ENCODE results near the gene CALML6.

The CALML6 gene

DNA sequence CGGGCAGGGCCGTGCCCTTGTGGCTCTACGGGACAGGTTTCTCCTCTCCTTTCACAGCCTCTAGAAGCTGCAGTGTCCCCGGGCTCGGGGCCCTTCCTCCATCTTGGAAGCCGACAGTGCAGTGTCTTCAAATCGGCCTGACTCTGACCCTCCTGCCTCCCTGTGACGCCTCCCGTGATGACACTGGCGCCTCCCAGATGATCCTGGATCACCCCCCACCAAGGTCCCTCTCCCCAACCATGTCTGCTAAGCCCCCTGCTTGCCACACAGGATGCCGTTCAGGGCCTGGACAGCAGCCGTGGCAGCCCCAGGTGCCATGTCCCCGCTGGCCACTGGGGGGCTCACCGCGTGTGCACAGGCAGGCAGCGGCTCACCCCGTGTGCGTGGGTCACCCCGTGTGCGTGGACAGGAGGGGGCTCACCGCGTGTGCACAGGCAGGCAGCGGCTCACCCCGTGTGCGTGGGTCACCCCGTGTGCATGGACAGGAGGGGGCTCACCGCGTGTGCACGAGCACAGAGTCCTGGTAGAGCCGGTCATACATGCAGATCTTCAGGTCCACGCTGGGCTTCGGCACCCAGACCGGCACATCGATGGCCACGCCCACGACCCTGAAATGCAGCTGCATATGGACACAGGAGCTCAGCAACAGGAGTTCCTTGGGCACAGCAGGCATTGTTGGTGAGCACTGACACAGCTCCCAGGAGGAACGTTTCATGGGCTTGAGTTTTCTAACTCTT, 28.9 kb downstream of the CALML6 start:
- peak; percentile 50 to 58 for DNase-seq

DNA sequence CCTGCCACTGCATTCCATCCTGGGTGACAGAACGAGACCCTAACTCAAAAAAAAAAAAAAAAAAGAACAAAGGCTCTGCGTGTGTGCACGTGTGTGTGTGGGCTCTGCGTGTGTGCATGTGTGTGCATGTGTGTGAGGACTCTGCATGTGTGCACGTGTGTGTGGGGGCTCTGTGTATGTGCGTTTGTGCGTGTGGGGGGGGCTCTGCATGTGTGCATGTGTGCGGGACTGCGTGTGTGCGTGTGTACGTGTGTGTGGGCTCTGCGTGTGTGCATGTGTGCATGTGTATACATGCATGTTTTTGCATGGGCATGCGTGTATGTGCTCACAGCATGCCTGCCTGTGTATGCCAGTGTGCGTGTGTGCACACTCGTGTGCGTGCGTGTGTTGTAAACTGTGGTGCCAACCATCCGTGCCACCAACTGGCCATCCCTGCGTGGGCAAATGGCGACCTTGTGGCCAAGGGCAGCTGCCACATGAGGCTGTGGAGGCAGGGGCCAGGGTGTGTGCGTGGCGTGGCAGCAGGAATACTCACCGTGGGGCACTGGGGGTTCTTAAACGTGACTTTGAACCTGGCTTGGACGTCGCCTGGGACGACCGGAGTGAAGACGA, 30.8 kb downstream of the CALML6 start:
- DNase-seq, result no peak

DNA sequence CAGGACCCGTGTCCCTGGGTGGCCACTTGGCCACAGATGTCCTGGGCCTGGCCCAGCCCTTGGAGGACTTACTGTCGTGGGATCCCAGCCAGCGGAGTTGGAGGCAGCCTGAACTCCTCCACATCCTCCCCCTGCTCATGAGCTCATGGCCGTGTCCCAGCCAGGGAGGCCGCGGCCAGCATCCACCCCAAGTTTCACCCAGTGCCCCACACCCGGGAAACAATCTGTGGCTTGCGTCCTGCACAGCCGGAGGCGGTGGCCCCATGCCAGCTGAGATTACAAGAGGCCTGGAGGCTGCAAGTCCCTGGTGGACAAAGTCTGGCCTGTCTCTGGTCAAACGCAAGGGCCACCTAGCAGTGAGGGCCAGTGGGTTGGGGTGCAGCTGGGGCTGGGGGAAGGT, 31.5 kb downstream of the CALML6 start:
- no peak for DNase-seq

DNA sequence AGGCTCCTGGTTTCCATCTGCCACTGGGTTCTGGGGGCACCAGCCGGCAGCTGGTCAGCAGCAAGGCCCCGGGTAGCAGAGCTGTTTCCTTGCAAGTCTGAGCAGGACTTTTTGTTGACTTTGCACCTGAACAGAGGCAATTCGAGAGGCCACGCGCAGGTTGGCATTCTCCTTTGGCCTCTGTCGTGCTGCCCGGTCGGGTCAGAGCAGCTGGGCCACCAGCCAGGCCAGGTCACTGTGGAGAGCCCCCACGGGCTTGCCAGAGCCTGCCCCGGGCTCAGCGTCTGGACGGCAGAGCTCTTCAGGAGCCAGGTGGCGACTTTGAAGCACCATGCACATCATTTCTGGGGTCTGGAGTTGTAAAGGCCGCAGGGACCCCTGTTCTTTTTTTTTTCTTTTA, 32.4 kb downstream of the CALML6 start:
- no peak for DNase-seq

DNA sequence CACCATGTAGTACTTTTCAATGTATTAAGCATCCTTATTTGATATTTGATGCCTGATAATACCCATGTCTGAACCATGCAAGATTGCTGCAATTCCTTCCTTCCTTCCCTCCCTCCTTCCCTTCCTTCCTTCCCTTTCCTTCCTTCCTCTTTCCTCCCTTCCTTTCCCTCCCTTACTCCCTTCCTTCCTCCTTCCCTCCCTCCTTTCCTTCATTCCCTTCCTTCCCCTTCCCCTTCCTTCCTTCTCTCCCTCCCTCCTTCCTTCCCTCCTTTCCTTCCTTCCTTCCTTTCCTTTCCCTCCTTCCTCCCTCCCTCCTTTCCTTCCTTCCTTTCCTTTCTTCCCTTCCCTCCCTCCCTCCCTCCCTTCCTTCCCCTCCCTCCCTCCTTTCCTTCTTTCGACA, 33.7 kb downstream of the CALML6 start:
- DNase-seq, result no peak

DNA sequence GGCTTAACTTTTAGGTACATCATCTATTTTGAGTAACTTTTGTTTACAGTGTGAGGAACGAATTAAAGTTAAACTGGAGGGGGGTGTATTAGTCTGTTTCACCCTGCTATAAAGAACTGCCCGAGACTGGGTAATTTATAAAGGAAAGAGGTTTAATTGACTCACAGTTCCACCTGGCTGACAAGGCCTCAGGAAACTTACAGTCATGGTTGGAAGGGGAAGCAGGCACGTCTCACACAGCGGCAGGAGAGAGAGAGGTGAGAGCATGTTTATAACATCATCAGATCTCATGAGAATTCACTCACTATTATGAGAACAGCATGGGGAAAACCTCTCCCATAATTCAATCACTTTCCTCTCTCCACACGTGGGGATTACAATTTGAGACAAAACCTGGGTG, 35.9 kb downstream of the CALML6 start:
- DNase-seq, result no peak

DNA sequence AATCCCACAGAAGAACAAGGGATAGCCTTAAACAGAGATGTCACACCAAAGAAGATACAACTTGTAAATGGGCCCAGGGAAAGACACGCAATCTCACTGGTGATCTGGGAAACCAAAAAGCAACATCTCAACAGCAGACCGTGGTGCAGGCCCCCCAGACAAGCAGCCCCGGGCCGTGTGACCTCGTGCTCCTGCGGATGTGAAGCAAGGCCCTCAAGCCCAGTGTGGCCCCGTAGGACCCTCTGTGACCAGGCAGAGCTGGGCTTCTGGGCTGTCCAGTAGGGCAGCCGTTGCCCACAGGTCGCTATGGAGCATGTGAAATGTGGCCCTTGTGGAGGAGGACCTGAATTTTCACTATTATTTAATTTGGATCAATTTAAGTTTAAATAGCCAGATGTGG, 39.0 kb downstream of the CALML6 start:
- DNase-seq, result no peak

DNA sequence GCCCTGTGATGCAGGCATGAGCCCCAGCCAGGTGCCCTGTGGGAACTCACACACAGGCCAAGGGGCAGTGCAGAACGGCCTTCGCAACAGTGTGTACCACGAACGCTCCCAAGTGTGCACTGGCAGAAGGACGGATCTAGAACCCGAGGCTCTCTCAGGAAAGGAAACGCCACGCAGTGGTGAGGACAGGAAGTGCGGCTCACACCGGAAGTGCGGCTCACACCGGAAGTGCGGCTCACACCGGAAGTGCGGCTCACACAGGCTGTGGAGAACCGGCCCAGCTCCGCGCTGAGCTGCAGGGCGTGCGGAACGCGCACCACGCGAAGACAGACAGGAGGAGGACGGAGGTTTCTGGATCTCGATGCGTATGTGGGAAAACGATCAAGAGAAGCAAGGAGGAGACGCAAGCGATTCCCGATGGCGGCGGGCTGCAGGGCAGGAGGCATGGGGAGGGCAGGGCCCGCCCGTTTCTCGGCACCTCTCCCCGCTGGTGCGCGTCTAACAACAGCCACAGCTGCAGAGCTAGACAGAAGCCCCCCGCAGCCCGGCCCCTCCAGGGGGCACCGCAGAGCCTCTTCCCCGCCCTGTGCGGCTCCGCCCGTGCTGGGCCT, 39.9 kb downstream of the CALML6 start:
- peak; percentile 26 to 36 for DNase-seq

DNA sequence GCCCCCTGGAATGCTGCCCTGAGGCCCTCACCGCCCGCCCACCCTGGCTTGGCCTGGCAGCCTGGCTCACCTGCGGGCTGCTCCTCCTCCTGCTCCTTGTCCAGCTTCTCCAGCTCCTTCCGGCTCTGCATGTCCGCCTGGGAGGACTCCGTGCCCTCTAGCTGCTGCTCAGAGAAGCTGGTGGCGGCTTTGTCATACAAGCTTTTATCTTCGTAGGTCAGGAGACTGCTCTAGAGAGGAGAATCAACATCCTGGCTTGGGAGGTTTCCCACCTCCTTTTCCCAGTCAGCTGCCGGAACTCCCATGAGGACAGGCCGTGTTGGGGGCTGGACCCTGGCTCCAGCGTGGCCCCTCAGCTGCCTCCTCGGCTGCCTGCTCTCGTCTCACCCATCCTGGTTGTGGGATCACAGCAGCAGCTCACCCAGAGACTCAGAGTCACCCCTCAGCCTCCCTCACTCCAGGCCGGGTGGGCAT, 40.6 kb downstream of the CALML6 start:
- DNase-seq, result no peak

DNA sequence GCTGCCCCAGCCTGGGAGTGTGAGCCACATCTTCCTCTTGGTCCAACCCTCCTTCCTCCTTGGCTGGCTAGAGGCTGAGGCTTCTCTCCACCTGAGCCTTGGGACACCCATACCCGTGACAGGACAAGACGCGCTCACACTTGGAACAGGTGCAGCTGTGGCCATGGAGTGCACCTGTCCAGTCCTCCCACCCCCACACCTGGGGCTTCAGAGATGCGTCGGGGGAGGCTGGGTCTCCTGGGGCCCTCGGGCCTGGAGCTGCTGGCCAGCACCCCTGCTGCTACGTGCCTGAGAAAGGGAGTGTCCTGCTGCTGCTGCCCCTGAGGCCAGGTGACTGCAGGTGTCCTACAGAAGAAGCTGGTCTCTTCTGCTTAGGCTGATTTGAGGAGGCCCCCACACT, 41.0 kb downstream of the CALML6 start:
- no peak for DNase-seq

DNA sequence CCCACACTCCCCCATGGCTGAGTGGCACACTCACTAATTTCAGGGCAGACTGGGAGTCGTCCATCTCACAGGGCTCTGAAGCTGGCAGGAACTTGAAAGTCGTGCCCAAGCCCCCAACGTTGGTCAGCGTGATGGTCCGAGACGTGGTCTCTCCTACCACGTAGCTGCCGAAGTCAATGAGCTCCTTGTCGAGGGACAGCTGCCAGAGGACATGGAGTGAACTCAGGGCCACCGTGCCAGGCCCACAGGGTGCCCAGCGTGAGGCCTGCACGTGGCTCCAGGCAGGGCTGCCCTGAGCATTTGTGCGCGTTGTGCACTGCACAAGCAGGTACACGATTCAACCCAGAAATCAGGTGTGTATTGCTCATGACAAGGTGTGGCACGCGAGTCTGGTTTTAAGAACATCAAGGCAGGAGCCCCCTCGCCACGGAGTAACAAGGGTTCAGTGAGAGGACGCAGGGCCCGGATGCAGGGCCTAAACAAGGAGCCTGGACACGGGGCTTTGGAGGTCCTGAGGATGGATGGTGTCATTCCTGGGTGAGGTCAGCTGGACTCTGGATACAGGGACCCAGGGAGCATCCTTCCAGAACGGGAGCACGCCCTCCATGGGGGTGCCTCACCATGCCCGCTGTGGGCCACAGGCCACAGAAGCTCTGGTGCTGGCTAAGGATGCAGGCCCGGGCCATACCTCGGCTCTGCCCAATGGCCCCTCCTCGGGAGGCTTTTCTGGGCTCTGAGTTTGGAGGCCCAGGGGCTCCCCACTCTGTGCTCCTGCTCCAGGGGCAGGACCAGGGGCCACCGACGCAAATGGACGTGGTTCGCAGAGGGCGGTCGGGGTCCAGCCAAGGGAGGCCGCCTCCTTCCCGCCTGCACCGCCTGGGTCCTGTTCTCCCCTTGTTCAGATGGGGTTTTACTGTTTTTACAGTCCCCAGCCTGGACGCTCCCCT, 41.8 kb downstream of the CALML6 start:
- no peak for DNase-seq

DNA sequence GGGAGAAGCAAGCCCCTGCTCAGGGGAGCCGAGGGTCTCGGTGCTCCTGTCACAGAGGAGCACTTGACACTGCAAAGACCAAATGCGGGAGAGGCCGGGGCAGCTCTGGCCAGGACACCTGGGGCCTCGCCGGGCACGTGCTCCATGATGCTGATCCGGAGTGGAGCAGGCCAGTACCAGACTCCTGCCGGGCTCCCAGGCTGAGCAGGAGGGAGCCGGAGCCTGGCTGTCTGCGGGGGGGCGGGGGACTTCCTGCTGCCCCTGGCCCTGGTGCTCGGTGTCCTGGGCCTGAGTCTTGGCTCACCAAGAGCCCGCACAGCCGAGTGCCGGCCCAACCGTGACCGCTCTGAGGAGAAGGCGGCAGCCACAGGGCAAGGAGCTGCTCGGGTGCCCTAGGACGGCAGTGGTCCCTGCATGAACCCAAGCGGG, 42.5 kb downstream of the CALML6 start:
- DNase-seq, result no peak

DNA sequence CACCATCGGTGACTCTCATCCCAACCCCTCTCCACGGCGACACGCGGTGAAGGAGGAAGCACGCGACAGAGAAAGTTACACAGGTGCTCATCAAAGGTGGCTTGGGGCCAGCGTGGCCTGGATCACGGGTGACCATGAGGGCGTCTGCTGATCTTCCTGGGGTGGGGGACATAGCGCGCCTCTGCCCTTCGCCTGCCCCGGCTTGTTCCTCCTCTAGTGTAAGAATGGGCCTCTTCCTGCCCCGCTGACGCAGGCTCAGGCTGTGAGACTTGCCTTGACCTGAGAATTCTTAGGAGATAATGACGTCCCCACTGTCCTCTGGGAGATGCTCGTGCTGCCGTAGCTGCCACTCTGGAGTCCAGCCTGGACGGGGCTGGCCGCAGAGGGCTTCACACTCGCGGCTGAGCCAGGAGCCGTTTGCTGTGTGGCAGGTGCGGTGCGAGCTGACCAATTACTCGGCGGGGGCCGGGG, 43.0 kb downstream of the CALML6 start:
- DNase-seq, result no peak

DNA sequence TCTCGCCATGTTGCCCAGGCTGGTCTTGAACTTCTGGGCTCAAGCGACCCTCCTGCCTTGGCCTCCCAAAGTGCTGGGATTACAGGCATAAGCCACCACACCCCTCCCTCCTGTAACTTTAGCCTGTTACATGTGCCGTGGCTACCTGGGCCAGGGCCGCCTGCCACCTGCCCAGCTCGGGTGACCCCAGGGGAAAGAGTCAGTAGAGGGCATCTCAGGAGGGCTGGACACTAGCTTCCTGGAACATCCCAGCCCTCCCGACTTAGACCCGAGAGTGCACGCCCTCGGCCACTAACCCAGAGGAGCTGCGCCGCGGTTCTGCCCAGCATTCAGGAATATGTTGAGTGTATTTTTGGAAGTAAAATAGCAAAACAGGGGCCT, 44.4 kb downstream of the CALML6 start:
- DNase-seq, result no peak

DNA sequence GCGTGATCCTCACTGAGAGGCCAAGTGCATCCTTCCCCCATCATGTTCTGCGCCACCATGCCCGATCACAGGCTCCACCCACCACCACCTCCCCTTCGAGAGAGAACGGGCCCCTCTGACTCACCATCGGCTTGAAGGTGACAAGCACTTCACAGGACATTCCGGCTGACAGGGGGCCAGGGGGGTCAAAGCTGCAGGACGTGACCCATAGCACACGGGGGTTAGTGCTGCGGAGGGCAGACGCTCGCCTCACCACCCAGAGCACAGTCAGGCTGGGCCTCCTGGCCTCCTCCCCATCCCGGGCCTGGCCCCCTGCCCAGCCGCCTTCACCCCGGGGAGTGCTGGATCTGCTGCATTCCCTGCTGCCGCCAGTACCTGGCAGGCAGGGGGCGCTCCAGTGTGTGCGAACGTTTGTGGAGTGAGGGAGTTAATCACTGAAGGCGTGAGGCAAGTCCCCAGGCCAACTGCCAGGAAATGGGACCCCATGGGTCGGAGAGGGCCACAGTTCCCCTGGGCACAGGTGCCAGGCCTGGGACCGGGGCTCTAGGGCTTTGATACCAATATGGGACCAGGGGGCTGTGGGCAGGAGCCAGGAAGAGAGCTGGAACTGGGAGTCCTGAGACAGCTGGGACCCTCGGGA, 44.9 kb downstream of the CALML6 start:
- DNase-seq, result peak; percentile 80 to 85

DNA sequence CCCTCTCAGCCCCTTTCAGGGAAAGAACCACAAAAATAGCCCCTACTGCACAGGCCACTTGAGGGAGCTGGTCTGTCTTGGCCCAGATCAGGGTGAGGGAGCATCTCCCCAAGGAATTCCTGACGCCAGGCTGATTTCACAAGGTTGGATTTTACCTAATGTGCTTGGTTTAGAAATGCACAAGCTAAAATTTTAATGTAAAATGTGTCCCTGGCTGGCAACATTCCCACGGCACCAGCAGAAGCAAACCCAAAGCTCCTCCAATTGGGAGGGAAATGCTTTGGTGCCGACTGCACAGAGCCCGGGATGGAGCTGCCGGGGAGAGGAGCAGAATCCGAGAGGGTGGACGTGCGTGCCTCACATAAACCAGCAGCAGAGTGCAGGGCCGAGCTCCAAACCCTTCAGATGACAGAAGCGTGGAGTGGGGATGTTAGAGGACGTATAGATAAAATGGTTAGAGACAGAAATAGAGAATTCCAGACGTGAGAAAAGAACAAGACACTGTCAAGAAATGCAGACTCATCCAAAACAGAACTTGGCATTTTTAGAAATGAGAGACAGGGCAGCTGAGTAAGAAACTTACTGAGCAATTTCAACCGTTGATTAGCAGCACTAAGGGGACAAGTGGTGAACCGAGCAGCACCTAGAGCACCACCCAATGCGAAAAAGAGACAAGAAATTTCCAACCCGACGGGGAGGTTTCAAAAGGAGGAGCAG, 45.6 kb downstream of the CALML6 start:
- no peak for DNase-seq

DNA sequence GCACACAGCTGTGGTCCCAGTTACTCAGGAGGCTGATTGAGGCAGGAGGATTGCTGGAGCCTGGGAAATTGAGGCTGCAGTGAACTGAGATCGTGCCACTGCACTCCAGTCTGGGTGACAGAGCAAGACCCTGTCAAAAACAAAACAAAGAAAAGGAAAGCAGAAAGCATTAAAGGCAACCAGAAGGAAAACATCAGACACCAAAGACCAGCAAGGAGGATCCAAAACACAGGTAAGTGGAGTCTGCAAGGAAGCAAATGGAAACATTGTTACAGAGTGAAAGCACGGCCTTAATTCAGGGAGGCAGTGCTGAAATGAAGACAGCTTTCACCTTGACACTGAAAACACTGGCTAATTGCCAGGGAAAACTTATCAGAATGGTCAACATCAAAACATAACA, 47.7 kb downstream of the CALML6 start:
- no peak for DNase-seq

DNA sequence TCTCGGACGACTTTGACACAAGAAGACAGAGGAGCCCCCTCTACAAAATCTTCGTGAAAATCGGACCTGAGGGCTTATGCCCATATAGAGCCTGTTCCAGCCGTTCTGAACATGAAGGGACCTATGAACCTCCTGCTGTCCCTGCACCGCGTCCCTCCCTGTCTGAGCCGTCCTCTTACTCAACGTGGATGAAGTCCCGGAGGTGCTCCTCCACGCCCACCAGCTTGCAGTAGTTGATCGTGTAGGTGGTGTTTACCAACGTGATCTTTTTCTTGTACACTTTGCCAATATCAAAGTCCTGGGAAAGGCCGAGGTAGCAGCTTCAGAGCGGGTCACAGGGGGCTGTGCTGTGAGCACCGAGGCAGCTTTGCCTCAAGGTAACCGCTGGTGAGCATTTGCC, 48.5 kb downstream of the CALML6 start:
- DNase-seq, result no peak

DNA sequence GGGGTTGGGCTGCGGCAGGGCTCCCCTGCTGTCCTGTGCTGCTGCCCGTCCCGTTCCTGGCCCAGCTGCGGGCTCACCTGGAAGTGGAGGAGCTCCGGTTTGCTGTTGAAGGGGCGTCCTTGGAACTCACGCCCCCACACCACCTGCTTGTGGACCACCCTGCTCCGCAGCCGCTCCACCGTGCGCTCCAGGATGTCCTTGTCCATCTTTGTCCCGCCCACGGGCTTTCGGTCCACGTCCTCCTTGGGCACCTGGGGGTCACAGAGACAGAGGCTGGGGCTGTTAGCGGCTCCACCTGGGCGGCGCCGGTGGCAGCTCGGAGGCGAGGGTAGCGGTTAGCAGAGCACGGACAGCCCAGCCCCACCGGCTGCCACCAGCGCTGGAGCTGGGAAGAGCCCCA, 49.8 kb downstream of the CALML6 start:
- no peak for DNase-seq

DNA sequence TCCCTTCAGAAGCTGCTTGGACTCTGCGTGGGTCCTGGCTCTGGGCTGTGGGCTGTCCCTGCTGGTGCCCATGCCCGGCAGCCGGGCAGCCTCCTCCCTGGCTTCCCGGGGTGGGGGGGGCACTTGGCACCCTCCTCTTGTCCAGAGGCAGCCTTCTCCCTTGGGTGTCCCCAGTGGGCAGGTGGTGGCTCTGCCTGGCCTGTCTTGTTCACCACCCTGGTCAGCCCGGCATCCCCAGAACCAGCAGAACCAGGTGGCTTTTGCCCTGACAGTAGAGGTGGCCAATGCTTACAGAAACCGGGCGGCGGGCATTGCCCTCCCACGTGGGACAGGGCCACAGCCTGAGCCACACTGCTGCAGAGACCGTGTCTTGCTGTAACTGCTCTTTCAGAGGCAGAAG, 50.5 kb downstream of the CALML6 start:
- no peak for DNase-seq

DNA sequence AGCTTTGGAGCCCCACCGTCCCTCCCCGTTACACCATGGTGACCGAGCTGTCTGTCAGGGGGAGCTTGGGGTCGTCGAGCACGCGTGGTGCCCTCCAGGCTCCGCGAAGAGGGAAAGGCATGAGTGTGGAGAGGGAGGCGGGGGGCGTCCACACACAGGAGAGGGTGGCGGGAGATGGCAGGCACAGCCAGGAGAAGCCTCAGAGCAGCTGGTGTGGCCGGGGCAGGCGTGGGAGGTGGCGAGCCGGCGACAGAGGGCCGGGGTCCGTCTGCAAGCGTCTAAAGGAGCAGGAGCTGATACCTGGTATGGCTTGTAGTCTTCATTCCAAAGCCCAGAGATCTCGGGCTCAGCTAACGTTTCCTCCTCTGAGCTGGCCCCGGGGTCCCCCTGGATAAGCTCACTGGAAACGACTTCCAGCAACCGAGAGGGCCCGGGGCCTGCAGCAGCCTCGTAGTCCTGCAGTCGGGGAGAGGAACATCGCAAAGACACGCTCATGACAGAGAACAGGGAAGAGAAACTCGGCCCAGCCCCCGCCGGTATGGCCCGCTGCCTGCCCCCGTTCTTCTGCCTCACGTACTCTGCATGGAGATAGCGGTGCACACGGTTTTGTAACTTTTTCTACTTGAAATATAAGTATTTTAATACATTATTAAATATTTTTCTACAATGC, 51.1 kb downstream of the CALML6 start:
- no peak for DNase-seq
